Stimulated activated CD4-positive, alpha-beta T cell treated with anti-CD3 and anti-CD28 coated beads, TNF-alpha, amount 100 ng/mL, for 1 hour (primary cell): ENCODE data around the gene YBX2.
A peak's percentile ranks its signal among the peaks of the same experiment; 100 is the strongest.
"Not testable (repeated sequence)": the region's sequence is repeated elsewhere in the genome, so short reads cannot be mapped to it uniquely, and the experiment has no call there.

ENCODE experiments used
- DNase-seq, 3 donors: peaks; one replicate each; pipeline ENCODE4 v3.0.0-alpha.2; 2020; ENCODE audit warnings: low read depth in 3 of 3, low spot score in 1 of 3

The YBX2 gene

GRCh38 chr17:7294614-7295153, at the start of gene YBX2:
Gene YBX2, minus strand, starts transcription at chr17:7294639. Its CDS starts 139 bp downstream, at chr17:7294500.
- peak in 1 of 3 donors; percentile 59 for DNase-seq

GRCh38 chr17:7343250-7343649, 48.8 kb upstream of the YBX2 start:
- DNase-seq: no peak

- DNase-seq: no peak
Observed at GRCh38 chr17:7341842-7342241, 47.4 kb upstream of the YBX2 start.

GRCh38 chr17:7340179-7340578, 45.7 kb upstream of the YBX2 start:
- no peak for DNase-seq

- DNase-seq: not testable (repeated sequence)
Observed at GRCh38 chr17:7337600-7337999, 43.2 kb upstream of the YBX2 start.

GRCh38 chr17:7336240-7337175, 42.1 kb upstream of the YBX2 start, which contains the start of gene ACAP1:
Gene ACAP1, plus strand, starts transcription at chr17:7336529. Its CDS starts 206 bp downstream, at chr17:7336735.
- peak; percentile 61 to 73 (median 70) for DNase-seq

- not testable (repeated sequence) for DNase-seq
Observed at GRCh38 chr17:7335765-7336164, 41.3 kb upstream of the YBX2 start.

- DNase-seq: no peak
Observed at GRCh38 chr17:7334938-7335538, 40.6 kb upstream of the YBX2 start.

GRCh38 chr17:7332600-7333069, 38.2 kb upstream of the YBX2 start:
- DNase-seq: not testable (repeated sequence)

- no peak for DNase-seq
Observed at GRCh38 chr17:7332111-7332510, 37.7 kb upstream of the YBX2 start.

- no peak for DNase-seq
Observed at GRCh38 chr17:7330638-7331015, 36.2 kb upstream of the YBX2 start.

- peak in 2 of 3 donors; percentile 44 to 68 for DNase-seq
Observed at GRCh38 chr17:7329997-7330637, 35.7 kb upstream of the YBX2 start.

GRCh38 chr17:7329374-7329996, 35.0 kb upstream of the YBX2 start:
- peak; percentile 84 to 90 (median 87) for DNase-seq

GRCh38 chr17:7328840-7329373, 34.5 kb upstream of the YBX2 start, which contains the start of gene NEURL4:
Gene NEURL4, minus strand, starts transcription at chr17:7329335. Its CDS starts 23 bp downstream, at chr17:7329312.
- DNase-seq: no peak

- no peak for DNase-seq
Observed at GRCh38 chr17:7328009-7328408, 33.6 kb upstream of the YBX2 start.

GRCh38 chr17:7327501-7327900, 33.1 kb upstream of the YBX2 start:
- no peak for DNase-seq

- DNase-seq: no peak
Observed at GRCh38 chr17:7327056-7327455, 32.6 kb upstream of the YBX2 start.

GRCh38 chr17:7326186-7326585, 31.7 kb upstream of the YBX2 start:
- DNase-seq: no peak

- DNase-seq: no peak
Observed at GRCh38 chr17:7325031-7325528, 30.6 kb upstream of the YBX2 start.

- DNase-seq: no peak
Observed at GRCh38 chr17:7324438-7324779, 30.0 kb upstream of the YBX2 start.
